GM12865 (cell line): ENCODE data around the gene MYBPC1.
"Not testable (repeated sequence)": the region's sequence is repeated elsewhere in the genome, so short reads cannot be mapped to it uniquely, and the experiment has no call there.

ENCODE experiments used
- DNase-seq: peaks from one replicate; pipeline ENCODE4 v3.0.0; 2010; ENCODE audit warnings: low read depth
- H3K4me3 ChIP-seq: 2 replicates; pipeline ENCODE4 v1.5.1; 2011; ENCODE audit warnings: mild to moderate bottlenecking, low read depth, low read length, control low read depth
- CTCF ChIP-seq: IDR thresholded peaks from 2 replicates; pipeline ENCODE4 v1.5.1; 2011; ENCODE audit warnings: low read length, control low read depth, low read depth, inconsistent platforms; ENCODE audit not compliant: insufficient read depth; ENCODE audit errors: missing control alignments

Gene MYBPC1

GRCh38 chr12:101727098-101727497 lies 132.3 kb downstream of the MYBPC1 start:
- no peak overlapping the region for H3K4me3 ChIP-seq
- TF ChIP-seq CTCF = no peak
- DNase-seq = no peak

GRCh38 chr12:101729842-101730241 lies 135.1 kb downstream of the MYBPC1 start:
- no peak overlapping the region for H3K4me3 ChIP-seq
- no peak for DNase-seq
- no peak for TF ChIP-seq CTCF

GRCh38 chr12:101732318-101732717 lies 137.5 kb downstream of the MYBPC1 start:
- no peak for TF ChIP-seq CTCF
- no peak for DNase-seq
- H3K4me3 ChIP-seq = no peak overlapping the region

GRCh38 chr12:101733166-101733565 lies 138.4 kb downstream of the MYBPC1 start:
- no peak for TF ChIP-seq CTCF
- H3K4me3 ChIP-seq = no peak overlapping the region
- no peak for DNase-seq

GRCh38 chr12:101734482-101734881 lies 139.7 kb downstream of the MYBPC1 start:
- not testable (repeated sequence) for DNase-seq, H3K4me3 ChIP-seq
